Measurements from ENCODE around the gene CDC45. TPM values are rescaled to one million over a fixed set of nuclear protein-coding genes. Genes with fewer than 3 reads are reported as not detected.

Gene CDC45
- total and polyA plus RNA-seq, 3 donors from 2014 or later, result 38.8 to 47.2 (median 43.7) TPM

DNA sequence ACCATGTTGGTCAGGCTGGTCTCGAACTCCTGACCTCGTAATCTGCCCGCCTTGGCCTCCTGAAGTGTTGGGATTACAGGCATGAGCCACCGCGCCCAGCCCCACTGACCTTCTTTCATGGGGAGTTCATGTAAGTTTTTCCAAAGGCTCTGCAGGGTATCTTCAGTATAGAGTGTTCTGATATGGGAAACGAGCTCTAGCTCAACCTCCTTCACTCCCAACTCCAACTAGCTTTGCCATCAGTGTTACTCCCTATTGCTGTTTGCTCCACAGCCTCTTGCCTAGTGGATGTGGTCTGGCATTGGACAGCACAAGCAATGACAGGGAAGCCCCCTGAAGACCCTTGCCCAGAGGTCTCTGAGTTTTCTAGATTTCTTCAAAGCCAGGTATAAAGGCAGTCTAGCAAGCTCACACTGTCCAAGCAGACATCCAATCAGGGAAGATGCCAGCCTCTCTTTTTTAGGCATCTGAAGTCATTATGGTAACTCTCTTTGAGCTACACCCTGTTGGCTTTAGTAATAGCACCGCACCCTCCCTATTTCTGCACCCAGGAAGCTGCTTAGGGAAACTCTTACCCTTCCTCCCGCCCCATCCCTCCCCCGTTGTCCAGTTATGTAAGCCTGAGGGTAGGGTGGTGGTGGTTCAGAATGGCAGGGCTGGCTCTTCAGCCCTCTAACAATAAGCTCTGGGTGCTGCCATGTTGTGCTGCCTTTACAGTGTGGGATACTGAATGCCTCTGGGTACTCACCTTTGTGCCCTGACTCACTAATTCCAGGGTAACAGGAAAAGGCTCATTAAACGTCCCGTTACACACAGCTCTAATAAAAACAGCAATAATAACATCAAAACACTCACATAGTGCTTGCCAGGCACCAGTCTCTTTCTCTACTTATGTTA, 85.9 kb downstream of the CDC45 start:
- TF ChIP-seq POLR2A (IDR thresholded peaks at IDR 0.05), result no peak
- TF ChIP-seq, protein P1, sequence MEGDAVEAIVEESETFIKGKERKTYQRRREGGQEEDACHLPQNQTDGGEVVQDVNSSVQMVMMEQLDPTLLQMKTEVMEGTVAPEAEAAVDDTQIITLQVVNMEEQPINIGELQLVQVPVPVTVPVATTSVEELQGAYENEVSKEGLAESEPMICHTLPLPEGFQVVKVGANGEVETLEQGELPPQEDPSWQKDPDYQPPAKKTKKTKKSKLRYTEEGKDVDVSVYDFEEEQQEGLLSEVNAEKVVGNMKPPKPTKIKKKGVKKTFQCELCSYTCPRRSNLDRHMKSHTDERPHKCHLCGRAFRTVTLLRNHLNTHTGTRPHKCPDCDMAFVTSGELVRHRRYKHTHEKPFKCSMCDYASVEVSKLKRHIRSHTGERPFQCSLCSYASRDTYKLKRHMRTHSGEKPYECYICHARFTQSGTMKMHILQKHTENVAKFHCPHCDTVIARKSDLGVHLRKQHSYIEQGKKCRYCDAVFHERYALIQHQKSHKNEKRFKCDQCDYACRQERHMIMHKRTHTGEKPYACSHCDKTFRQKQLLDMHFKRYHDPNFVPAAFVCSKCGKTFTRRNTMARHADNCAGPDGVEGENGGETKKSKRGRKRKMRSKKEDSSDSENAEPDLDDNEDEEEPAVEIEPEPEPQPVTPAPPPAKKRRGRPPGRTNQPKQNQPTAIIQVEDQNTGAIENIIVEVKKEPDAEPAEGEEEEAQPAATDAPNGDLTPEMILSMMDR (IDR thresholded peaks at IDR 0.05), result no peak

DNA sequence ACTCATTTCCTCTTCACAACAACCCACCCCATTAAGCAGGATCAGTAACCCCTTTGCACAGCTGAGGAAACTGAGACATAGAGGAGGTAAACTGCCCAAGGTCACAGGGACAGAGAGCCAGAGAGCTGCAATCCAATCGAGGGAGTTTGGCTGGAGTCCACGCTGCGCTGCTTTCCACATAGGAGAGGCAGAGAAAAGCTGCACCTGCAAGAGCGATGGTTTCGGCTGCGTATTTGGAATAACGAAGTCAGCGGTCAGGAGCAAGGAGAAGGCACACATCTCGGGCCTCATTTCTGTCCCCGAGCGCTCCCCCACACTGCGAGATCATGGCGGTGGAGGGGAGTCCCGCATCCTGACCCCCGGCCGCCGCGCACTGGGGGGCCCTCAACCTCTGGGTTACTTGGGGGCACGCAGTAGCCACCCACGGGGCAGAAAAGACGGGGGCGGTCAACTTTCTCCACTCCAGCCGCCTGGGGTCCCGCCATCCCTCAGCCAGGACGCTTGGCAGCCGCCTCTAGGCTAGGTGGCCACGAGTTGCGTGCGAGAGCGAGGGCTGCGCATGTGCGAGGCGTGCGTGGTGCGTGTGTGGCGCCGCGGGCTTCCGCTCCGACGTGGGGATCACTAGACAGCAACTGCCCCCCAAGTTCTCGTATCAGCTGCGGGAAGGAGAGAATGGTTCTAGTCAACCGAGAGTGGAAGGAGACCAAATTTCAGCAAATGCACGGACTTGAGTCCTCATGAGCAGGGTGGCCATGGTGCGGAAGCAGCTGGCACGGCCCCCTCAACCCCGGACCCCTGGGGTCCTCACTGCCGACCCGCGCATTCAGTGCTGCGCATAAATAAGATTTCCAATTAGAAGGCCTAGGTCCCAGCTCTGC, 86.8 kb downstream of the CDC45 start:
- Histone ChIP-seq H3K27ac (no peak overlapping the region), H3K4me3 (peak overlapping the region; percentile 30 to 33), H3K27me3 (no peaks in the 10 kb centered on the region), H3K4me1 (no peaks in the 10 kb centered on the region), H3K9me3 (no peaks in the 10 kb centered on the region), H3K36me3 (ENCODE audit: low read depth, missing control alignments) (no peaks in the 10 kb centered on the region)
- peak; percentile 52 for DNase-seq
- 57 to 79% methylated on average over 30 to 52 of the region's 52 CpGs for WGBS, 2 donors
- intact Hi-C loops (cut with DNase I; ENCODE audit: low total_unique reads), result no loop called here
- no peak for TF ChIP-seq POLR2A (IDR thresholded peaks at IDR 0.05)
- TF ChIP-seq, protein P1 (IDR thresholded peaks at IDR 0.05), result no peak

More for the DNA sequence above, 85.9 kb downstream of the CDC45 start:
- intact Hi-C loops (cut with DNase I; ENCODE audit: low total_unique reads), result no loop called here
- Histone ChIP-seq H3K36me3 (ENCODE audit: low read depth, missing control alignments) (no peaks in the 10 kb centered on the region), H3K4me3 (peak overlapping the region in 1 of 2 donors; percentile 30), H3K4me1 (no peaks in the 10 kb centered on the region), H3K27ac (no peak overlapping the region), H3K27me3 (no peaks in the 10 kb centered on the region), H3K9me3 (no peaks in the 10 kb centered on the region)
- WGBS, 2 donors, result 58 to 68% methylated on average over 11 of the region's 11 CpGs
- DNase-seq, result no peak

DNA sequence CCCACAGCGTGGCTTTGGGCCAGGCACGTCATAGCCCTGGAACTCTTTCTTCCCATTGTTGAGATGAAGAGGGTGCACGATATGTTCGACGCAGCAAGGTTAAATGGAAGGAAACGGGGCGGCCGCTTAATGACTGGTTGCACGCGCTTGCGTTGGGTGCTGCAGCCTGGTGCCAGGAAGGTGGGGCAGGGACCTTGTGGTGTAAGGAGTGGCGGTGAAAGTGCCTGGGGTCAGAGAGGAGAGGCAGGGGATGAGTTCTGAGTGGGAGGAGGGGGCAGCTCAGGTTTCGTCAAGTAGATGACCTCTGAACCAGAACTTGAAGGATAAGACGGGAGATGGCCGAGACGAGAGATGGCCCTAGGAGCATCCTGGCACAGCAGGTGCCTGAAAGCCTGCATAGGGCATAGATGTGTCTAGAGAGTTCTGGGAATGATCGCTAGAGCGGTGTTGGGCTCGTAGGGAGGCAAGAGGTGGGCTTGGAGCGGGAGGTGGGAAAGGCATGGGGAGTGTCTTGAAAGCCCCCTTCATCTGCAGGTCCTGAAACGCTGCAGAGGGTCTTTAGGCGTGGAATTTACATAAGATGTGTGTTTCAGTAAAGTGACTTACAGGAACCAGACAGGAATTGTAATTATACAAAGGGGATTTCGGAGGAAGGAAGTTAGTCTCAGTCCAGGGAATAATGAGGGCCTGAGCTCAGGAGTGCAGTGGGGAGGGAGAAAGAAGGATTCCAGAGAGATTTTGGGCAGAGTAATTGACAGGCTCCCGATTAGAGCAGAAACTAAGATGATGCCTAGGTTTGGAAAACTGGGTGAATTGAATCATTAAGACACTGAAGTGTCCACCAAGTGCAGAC, 87.7 kb downstream of the CDC45 start:
- H3K9me3 ChIP-seq, result no peaks in the 10 kb centered on the region
- intact Hi-C loops (cut with DNase I; ENCODE audit: low total_unique reads), result no loop called here
- DNase-seq, result peak; percentile 18
- H3K4me1 ChIP-seq, result no peaks in the 10 kb centered on the region
- no peaks in the 10 kb centered on the region for H3K36me3 ChIP-seq (ENCODE audit: low read depth, missing control alignments)
- H3K27me3 ChIP-seq, result no peaks in the 10 kb centered on the region
- WGBS, 2 donors, result 54 to 62% methylated on average over 24 of the region's 24 CpGs
- TF ChIP-seq, protein P1 (IDR thresholded peaks at IDR 0.05), result no peak
- TF ChIP-seq POLR2A (IDR thresholded peaks at IDR 0.05), result no peak
- no peak overlapping the region for H3K27ac ChIP-seq
- peak overlapping the region; percentile 30 to 33 for H3K4me3 ChIP-seq

DNA sequence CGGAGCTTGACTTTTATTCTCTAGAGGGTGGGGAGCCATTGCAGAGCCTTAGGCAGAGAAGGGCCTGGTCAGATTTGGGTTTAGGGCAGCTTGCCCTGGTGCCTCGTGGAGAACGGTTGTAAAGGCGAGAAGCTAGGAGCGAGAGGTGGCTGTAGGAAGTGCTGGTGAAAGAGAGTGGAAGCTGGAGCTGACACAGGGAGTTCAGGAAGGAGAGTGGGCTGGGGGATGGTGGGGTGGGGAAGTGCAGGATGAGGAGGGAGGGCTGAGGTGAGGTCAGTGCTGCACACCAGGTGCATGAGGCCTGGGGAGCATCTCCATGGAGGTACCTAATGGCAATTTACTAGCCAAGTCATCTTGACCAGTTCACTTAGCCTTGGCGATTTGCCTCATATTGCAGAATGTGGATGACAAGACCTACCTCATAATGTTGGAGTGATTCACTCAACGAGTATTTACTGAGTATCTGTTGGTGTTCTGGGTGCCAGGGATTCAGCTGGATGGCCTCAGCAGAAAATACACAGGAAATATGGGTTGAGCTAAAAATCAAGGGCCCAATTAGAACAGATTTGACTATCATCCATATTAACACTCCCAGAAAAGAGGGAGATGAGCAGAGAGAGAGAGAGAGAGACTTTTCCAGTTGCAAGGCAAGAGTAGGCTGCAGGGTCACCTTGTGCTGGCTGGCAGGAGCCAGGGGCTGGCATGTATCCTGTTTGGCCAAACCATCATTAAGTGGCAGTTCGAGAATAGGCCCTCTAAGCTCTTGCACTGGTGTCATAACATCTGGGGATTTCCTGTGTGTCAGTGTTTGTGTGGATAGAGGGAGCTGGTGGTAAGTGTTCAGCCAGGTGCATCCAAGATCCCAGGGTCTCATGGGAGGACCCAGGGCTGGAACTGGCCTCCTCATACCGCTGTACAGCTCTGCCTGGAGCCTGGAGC, 88.9 kb downstream of the CDC45 start:
- no peak for TF ChIP-seq POLR2A (IDR thresholded peaks at IDR 0.05)
- TF ChIP-seq, protein P1 (IDR thresholded peaks at IDR 0.05), result no peak

More for the DNA sequence above, 88.9 kb downstream of the CDC45 start:
- Histone ChIP-seq H3K27me3 (no peaks in the 10 kb centered on the region), H3K9me3 (no peaks in the 10 kb centered on the region), H3K36me3 (ENCODE audit: low read depth, missing control alignments) (no peaks in the 10 kb centered on the region), H3K4me3 (no peak overlapping the region), H3K4me1 (no peaks in the 10 kb centered on the region), H3K27ac (no peak overlapping the region)
- intact Hi-C loops (cut with DNase I; ENCODE audit: low total_unique reads), result no loop called here
- 77 to 81% methylated on average over 9 of the region's 9 CpGs for WGBS, 2 donors
- DNase-seq, result no peak

Measured in testis (tissue), 3 donors.